IPS DF 6.9 (cell line): Measurements from ENCODE around the gene PPP1R18.
"Not testable (repeated sequence)": the region's sequence is repeated elsewhere in the genome, so short reads cannot be mapped to it uniquely, and the experiment has no call there.

Source experiments
- DNase-seq: peaks from one replicate; pipeline ENCODE4 v3.0.0-alpha.2; 2013; ENCODE audit warnings: low read depth, low spot score
- H3K27ac ChIP-seq: one replicate; pipeline ENCODE4 v1.5.1; 2013; ENCODE audit warnings: low read length, control low read depth
- H3K27me3 ChIP-seq: 2 replicates; pipeline ENCODE4 v1.6.1; 2013; ENCODE audit warnings: mild to moderate bottlenecking, low read length; ENCODE audit not compliant: control insufficient read depth, insufficient read depth
- H3K36me3 ChIP-seq: 2 replicates; pipeline ENCODE4 v1.6.1; 2013; ENCODE audit warnings: low read length; ENCODE audit not compliant: control insufficient read depth, insufficient read depth
- H3K4me1 ChIP-seq: 2 replicates; pipeline ENCODE4 v1.6.1; 2013; ENCODE audit warnings: low read length; ENCODE audit not compliant: control insufficient read depth, insufficient read depth
- H3K4me3 ChIP-seq: 2 replicates; pipeline ENCODE4 v1.5.1; 2013; ENCODE audit warnings: mild to moderate bottlenecking, low read length
- H3K9me3 ChIP-seq: 2 replicates; pipeline ENCODE4 v1.6.1; 2013; ENCODE audit warnings: low read length, inconsistent platforms; ENCODE audit not compliant: control insufficient read depth, insufficient read depth
- WGBS: extraction: QIAGEN DNeasy Blood & Tissue Kit; methylation state at CpG from one replicate; pipeline ENCODE4 v1.1.7; 2013; ENCODE audit warnings: mixed read lengths, missing lambda C conversion rate; ENCODE audit not compliant: insufficient read length, insufficient coverage; 5-methylcytosine and 5-hydroxymethylcytosine counted together

PPP1R18 gene

DNA sequence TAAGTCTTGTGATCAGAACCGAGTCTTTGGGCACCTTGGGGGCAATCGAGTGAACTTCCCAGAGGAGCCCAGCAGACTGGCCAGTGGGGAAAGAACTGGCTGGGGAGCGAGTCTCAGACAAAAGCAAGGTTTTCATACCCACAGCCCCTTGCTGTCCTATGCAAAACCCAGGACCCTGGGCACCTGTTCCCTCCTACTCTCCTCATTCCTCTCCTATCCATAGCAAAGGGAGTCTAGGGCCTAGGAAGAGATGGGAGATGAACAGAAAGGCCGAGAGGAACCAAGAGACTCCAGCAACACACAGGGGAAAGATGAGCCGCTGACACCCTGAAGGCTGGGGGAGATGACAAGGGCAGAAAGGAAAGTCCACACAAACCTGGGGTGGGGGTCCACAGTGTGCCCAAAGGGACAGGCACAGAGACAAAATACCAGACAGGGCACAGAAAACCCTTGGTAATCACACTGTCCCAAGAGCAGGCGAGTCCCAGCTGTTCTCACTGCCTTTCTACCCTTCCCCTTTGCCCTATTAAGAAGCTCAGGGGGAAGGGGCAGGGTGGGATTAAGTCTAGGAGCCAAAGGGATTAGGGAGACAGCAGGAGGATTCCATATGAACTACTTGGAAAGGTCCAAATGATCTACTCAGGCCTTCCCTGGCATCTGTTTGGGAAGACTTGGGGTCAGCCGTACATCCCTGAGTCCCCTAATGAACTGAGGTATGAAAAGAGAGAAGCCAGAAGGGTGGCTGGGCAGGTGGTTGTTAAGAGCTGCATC is 6.5 kb downstream of the PPP1R18 start:
- no peaks in the 10 kb centered on the region for H3K36me3 ChIP-seq
- no peak overlapping the region for H3K4me3 ChIP-seq
- H3K9me3 ChIP-seq, result no peaks in the 10 kb centered on the region
- no CpG with 5 or more reads among the region's 7 CpGs for WGBS
- no peak for DNase-seq
- no peaks in the 10 kb centered on the region for H3K27me3 ChIP-seq
- 0 out of 2 replicates have a peak, but pooled peaks cover 5% of the 10 kb centered on the region for H3K4me1 ChIP-seq
- no peak overlapping the region for H3K27ac ChIP-seq

DNA sequence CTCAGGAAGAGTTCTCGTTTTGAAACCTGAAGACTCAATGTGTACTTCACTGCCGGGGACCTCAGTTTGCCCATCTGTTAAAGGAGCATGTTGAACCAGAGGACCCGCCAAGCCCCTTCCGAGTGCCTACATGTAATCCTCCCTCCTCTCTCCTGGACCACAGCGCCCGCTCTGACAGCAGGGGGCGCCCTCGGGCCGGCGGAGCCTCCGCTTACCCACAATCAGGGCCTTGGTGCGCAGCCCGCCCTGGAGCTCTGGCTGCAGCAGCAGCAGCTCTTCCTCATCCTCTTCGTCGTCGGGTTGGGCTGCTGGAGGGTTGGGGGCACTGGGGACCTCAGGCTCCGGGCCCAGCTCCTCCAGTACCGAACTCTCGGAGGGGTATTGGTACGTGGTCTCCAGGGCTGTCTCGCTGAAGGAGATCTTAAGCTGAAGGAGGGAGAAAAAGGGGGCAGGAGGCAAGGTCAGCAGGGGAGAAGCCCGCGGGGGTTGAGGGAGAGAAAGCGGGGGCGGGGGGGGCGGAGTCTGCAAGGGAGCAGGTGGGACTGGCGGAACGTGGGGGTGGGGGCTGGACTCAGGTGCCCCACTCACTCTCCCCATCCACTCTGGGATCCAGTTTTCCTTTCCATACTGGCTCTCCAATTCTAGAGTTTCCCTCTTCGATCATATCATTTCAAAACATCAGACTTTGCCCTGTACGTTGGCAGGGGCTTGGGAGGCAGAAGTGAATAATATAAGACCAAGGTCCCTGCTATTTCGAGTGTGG is 7.3 kb downstream of the PPP1R18 start:
- Histone ChIP-seq H3K4me3 (no peak overlapping the region), H3K27ac (no peak overlapping the region), H3K9me3 (no peaks in the 10 kb centered on the region), H3K27me3 (no peaks in the 10 kb centered on the region), H3K36me3 (no peaks in the 10 kb centered on the region), H3K4me1 (0 out of 2 replicates have a peak, but pooled peaks cover 3% of the 10 kb centered on the region)
- DNase-seq, result peak; percentile 72
- WGBS, result no CpG with 5 or more reads among the region's 31 CpGs

DNA sequence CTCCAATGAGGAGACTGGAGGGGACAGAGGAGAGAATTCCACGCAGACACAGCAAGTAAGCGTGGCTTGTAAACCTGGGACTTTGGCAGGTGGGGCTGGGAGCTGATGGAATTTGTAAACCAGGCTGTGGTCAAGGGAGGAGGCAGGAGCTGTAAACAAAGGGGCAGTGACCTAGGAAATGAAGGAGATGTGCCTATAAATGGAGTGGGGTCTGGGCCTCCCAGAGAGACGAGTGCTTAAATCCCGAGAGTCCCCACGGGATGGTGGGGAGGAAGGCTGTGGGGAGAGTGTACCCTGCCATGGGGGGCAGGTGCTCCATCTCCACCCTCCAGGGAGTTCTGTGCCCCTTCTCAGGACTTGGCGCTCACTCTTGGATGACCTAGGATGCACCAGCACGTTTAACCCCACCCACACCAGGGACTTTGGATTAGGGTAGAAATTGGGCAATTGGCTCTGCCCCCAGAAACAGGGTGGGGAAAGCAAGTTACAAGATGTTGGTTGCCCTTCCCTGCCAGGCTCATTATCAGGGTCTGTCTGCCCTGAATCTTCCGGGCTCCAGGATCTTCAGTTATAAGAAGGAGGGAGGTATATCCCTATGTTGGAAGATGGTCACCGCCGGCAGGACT is 9.7 kb downstream of the PPP1R18 start:
- H3K9me3 ChIP-seq, result no peaks in the 10 kb centered on the region
- no peaks in the 10 kb centered on the region for H3K36me3 ChIP-seq
- no peaks in the 10 kb centered on the region for H3K4me1 ChIP-seq
- no peak overlapping the region for H3K4me3 ChIP-seq
- DNase-seq, result no peak
- H3K27ac ChIP-seq, result no peak overlapping the region
- H3K27me3 ChIP-seq, result no peaks in the 10 kb centered on the region
- whole genome bisulfite sequencing, result no CpG with 5 or more reads among the region's 10 CpGs

DNA sequence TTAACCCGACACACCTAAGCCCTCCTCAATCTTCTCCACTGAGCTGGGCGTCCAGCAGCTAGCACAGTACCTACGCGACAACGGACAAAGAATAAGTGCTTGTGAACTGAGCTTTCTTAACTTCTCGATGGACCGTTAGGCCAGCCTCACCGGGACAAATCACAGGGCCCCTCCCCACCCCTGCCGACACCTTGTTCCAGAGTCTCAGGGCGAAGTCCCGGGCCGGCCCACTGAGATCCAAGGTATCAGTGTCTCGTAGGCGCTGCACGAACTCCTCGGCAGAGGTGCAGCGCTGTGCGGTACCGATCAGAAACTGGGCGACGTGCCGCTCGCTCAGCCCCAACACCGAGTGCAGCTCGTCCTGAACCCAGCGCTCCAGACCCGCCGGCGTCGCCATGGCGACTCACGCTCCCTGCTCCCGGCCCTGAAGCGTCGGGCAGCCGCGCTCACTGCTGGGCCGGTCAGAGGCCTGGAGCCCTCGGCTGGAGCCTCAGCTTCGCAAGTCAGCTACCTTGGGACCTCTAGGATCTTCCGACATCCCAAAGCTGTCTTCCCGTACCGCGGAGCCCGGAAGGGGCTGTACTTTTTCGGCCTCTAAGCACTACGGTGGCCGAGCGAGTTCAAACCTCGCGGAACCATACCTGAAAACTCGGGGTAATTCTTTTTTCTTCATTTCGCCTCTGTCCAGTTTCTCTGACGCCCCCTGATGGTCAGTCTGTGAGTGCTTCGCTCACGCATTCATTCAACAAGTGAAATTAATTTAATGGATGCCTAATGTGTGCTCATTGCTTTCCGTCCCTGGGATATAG is 13.8 kb downstream of the PPP1R18 start, which contains the start of gene DHX16:
DHX16 (minus strand) TSS at position 562 of the 809 bp plus-strand sequence; CDS start at position 397, 165 bp downstream.
- no peaks in the 10 kb centered on the region for H3K9me3 ChIP-seq
- H3K27ac ChIP-seq, result no peak within 1 kb of the TSS
- no peaks in the 10 kb centered on the region for H3K27me3 ChIP-seq
- peaks cover 2% of the 10 kb centered on the region; the same call in 1 of the 2 replicates for H3K36me3 ChIP-seq
- peak within 1 kb of the TSS; percentile 99 for H3K4me3 ChIP-seq
- WGBS, result no CpG with 5 or more reads among the region's 57 CpGs
- H3K4me1 ChIP-seq, result no peaks in the 10 kb centered on the region
- DNase-seq, result peak; percentile 91

DNA sequence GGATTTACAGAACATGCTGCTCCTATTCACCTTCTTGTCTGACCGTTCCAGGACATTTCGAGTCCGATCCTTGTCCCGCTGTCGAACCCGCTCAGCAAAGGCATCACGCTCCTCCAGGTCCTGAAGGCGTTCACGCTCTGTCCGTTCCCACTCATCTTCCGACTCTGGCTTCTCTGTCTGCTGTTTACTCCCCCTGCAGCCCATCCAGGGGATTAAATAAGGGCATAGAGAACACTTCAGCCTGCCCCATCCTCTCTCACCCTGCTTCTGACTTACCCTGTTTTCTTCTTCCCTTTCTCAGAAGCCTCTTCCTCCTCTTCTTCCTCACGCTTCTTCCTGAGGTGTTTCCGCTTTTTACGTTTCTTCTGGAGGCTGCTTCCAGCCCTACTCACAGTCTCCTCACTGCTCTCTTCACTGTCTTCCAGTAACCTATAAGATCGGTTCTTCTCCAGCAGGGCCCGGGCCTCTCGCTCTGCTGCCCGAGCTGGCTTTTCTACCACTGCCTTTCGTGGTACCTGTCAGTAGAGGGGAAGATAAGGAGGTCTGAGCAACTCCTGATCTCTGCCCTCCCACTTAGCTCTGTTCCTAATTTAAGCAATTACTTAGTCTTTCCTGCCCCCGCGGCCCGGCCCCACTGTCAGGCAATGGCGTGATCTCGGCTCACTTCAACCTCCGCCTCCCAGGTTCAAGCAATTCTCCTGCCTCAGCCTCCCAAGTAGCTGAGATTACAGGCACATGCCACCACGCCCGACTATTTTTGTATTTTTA is 15.5 kb downstream of the PPP1R18 start:
- Histone ChIP-seq H3K27me3 (no peaks in the 10 kb centered on the region), H3K36me3 (peaks cover 2% of the 10 kb centered on the region; the same call in 1 of the 2 replicates), H3K4me3 (no peak overlapping the region), H3K27ac (no peak overlapping the region), H3K9me3 (no peaks in the 10 kb centered on the region), H3K4me1 (no peaks in the 10 kb centered on the region)
- WGBS, result no CpG with 5 or more reads among the region's 27 CpGs
- DNase-seq, result no peak

DNA sequence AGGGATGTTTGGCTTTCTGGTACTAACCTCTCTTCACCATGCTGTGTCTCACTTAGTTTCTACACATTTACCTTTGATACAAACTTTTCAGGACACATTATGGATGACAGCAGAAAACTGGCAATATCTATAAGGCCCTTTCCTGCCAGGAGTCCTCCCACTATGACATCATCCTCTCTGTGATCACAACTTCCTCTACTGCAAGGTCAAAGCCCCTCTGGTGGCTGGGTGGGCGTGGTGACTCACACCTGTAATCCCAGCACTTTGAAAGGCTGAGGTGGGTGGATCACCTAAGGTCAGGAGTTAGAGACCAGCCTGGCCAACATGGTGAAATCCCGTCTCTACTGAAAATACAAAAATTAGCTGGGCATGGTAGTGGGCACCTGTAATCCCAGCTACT is 20.1 kb downstream of the PPP1R18 start:
- not testable (repeated sequence) for H3K27ac ChIP-seq, DNase-seq, H3K4me1 ChIP-seq, H3K27me3 ChIP-seq, H3K9me3 ChIP-seq, H3K4me3 ChIP-seq
- WGBS, result no CpG with 5 or more reads among the region's 2 CpGs
- peaks cover 21% of the 10 kb centered on the region for H3K36me3 ChIP-seq

DNA sequence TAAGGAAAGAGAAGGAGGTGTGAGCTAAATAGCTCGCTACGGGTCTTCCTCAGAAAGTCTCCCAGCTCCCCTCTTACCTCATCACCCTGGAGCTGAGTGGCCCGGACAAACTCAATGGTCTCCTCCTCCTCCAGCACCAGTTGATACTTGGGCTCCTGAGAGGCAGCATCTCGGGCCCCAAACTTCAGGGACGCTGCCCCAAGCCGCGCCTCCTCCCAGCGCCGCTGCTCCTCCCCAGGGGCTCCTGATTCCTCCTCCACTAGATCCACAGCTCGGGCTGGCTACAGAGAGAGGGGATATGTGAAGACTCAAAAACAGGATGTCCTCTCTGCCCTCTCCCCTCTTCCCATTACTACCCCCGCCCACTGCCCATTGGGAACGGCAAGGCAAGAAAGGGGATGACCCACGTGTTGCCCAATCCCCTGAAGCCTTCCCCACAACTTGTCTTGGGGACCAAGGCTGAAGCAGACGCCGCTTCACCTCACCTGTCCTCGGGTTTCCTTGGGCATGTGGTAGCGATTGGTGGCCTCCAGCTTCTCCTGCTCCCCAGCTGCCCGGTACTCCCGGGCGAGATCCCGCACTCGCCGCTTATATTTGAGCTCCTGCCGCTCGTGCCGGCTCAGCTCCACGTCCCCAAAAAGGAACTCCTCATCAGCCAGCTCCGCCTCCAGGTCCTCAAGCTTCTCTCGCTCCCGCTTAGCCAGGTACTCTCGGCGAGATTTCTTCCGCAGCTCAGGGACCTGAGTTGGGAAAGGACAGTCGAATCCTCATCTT is 21.3 kb downstream of the PPP1R18 start:
- no peaks in the 10 kb centered on the region for H3K9me3 ChIP-seq
- no peaks in the 10 kb centered on the region for H3K4me1 ChIP-seq
- no CpG with 5 or more reads among the region's 34 CpGs for WGBS
- no peak overlapping the region for H3K4me3 ChIP-seq
- H3K27me3 ChIP-seq, result no peaks in the 10 kb centered on the region
- no peak for DNase-seq
- no peak overlapping the region for H3K27ac ChIP-seq
- peaks cover 21% of the 10 kb centered on the region for H3K36me3 ChIP-seq

DNA sequence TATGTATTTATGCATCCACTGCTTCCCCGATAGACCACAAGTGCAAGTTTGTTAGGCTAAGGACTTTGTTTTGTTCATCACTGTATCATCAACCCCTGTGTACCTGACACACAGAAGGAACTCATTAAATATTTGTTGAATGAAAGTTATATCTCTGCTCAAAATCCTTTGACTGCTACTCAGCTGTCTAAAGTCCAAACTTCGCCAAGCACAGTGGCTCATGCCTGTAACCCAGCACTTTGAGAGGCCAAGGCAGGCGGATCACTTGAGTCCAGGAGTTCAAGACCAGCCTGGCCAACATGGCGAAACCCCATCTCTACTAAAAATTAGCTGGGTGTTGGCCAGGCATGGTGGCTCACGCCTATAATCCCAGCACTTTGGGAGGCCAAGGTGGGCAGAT is 28.5 kb downstream of the PPP1R18 start:
- WGBS, result no CpG with 5 or more reads among the region's 5 CpGs
- H3K27ac ChIP-seq, H3K9me3 ChIP-seq, H3K27me3 ChIP-seq, H3K4me3 ChIP-seq, DNase-seq, H3K4me1 ChIP-seq: not testable (repeated sequence)
- peaks cover 36% of the 10 kb centered on the region for H3K36me3 ChIP-seq

DNA sequence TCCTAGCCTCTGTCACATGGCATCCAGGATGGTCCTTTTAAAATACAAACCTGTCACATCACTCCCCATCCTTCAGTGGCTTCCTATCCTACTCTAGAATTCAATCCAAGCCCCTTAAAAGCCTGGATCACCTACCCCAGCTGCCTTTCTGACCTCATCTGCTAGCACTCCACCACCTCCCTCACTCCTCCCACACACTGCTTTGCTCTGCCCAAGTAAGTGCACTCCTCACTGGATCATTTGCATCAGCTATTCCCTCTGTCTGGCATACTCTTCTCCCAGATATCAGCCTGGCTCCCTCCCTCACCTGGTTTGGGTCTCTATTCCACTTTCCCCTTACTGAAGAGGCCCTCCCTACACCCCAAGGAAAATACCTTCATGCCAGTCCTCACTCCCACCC is 29.0 kb downstream of the PPP1R18 start:
- Histone ChIP-seq H3K9me3 (no peaks in the 10 kb centered on the region), H3K4me3 (no peak overlapping the region), H3K27ac (no peak overlapping the region), H3K4me1 (no peaks in the 10 kb centered on the region), H3K36me3 (peaks cover 35% of the 10 kb centered on the region), H3K27me3 (no peaks in the 10 kb centered on the region)
- DNase-seq, result no peak
